Panc1 (cell line): Measurements from ENCODE around the gene TWNK. TPM values are rescaled to one million over a fixed set of nuclear protein-coding genes. Genes with fewer than 3 reads are reported as not detected.

Experiments
- ATAC-seq: fragments of 200-7000 bp; cut with Tn5 transposase; 2 replicates; pipeline ENCODE4 v1.9.1; 2020; ENCODE audit warnings: mild to moderate bottlenecking, moderate library complexity
- BruUV-seq: library from RNA; stranded (reverse); fragments of 400-500 nt; replicated peaks from 2 replicates; lab custom pipeline; 2021; lab: Mats Ljungman, UMichigan
- CTCF ChIA-PET: fragments of 300-600 bp; sonication (Branson Sonifier 250); formaldehyde crosslinking; loops from one replicate; lab custom pipeline; 2022; ENCODE audit warnings: antibody characterized with exemption; lab: Charles Lee
- POLR2A ChIA-PET: fragments of 300-600 bp; sonication (Branson Sonifier 250); formaldehyde crosslinking; loops from one replicate; lab custom pipeline; 2022; ENCODE audit warnings: antibody characterized with exemption; lab: Charles Lee
- DNase-seq: peaks from one replicate; pipeline ENCODE4 v3.0.0-alpha.2; 2010; ENCODE audit warnings: low read depth, low spot score
- H3K27ac ChIP-seq: 2 replicates; pipeline ENCODE4 v1.5.1; 2011; ENCODE audit warnings: mild to moderate bottlenecking, low read length, inconsistent platforms
- H3K27me3 ChIP-seq: fragments of 200-500 bp; sonication (Bioruptor generic); 2 replicates; pipeline ENCODE4 v1.6.0; 2014; ENCODE audit warnings: low read length, inconsistent platforms; ENCODE audit not compliant: control insufficient read depth, insufficient read depth
- H3K36me3 ChIP-seq: fragments of 200-500 bp; sonication (Bioruptor generic); 2 replicates; pipeline ENCODE4 v1.5.1; 2014; ENCODE audit warnings: inconsistent platforms, mild to moderate bottlenecking, low read length, moderate library complexity; ENCODE audit not compliant: control insufficient read depth, insufficient read depth
- H3K4me1 ChIP-seq: 2 replicates; pipeline ENCODE4 v1.5.1; 2011; ENCODE audit warnings: inconsistent platforms, mild to moderate bottlenecking, low read length, moderate library complexity; ENCODE audit not compliant: control insufficient read depth, insufficient read depth
- H3K4me3 ChIP-seq, 2 experiments: 2 replicates each; pipeline ENCODE4 v1.5.1; 2011 to 2012; ENCODE audit warnings: low read depth in 2 of 2, low read length in 2 of 2, mild to moderate bottlenecking in 2 of 2, inconsistent platforms in 1 of 2, moderate library complexity in 1 of 2
- H3K9me3 ChIP-seq: fragments of 200-500 bp; sonication (Bioruptor generic); 2 replicates; pipeline ENCODE4 v1.5.1; 2014; ENCODE audit warnings: low read depth, mild to moderate bottlenecking, inconsistent platforms, low read length, moderate library complexity; ENCODE audit not compliant: control insufficient read depth, insufficient read depth
- POLR2AphosphoS5 ChIP-seq: IDR thresholded peaks from 2 replicates; pipeline ENCODE4 v1.6.1; 2012; ENCODE audit warnings: mild to moderate bottlenecking, low read depth, low read length, moderate library complexity
- SIN3A ChIP-seq: IDR thresholded peaks from 2 replicates; pipeline ENCODE4 v1.6.1; 2012; ENCODE audit warnings: low read depth, mild to moderate bottlenecking, low read length, moderate library complexity, borderline replicate concordance; ENCODE audit not compliant: insufficient read depth
- TCF7L2 ChIP-seq: IDR thresholded peaks from 2 replicates; pipeline ENCODE4 v1.6.1; 2011; ENCODE audit warnings: mild to moderate bottlenecking, low read depth, low read length, inconsistent platforms
- in situ Hi-C: cut with HindIII; loops from 2 replicates; pipeline ENCODE4 v1.10.0; 2016; ENCODE audit warnings: low sequenced_read_pairs, low pct_unique_long_range_greater_than_20kb
- intact Hi-C: fragments of 100-400 bp; cut with micrococcal nuclease; formaldehyde crosslinking; loops from one replicate; pipeline ENCODE4 v1.10.0; 2022; ENCODE audit not compliant: unreplicated experiment
- total RNA-seq: library from RNA; stranded (reverse); gene quantifications from one replicate; pipeline ENCODE4 v1.2.1, GENCODE V29; 2021; ENCODE audit not compliant: unreplicated experiment
- TF ChIP-seq, protein P1 (sequence below), 2 experiments: IDR thresholded peaks; 2 replicates each; pipeline ENCODE4 v1.6.1; 2011 to 2012; ENCODE audit warnings: low read depth in 2 of 2, control low read depth in 1 of 2, low read length in 1 of 2, mild to moderate bottlenecking in 1 of 2, moderate library complexity in 1 of 2; ENCODE audit not compliant: insufficient read depth in 1 of 2
- TF ChIP-seq, protein P2 (sequence below): fragments of 450-650 bp; IDR thresholded peaks from 2 replicates; pipeline ENCODE4 v1.5.1; 2017; ENCODE audit warnings: mild to moderate bottlenecking

Gene TWNK
- total RNA-seq, 1 experiment from 2014 or later, result 30.5 TPM

DNA sequence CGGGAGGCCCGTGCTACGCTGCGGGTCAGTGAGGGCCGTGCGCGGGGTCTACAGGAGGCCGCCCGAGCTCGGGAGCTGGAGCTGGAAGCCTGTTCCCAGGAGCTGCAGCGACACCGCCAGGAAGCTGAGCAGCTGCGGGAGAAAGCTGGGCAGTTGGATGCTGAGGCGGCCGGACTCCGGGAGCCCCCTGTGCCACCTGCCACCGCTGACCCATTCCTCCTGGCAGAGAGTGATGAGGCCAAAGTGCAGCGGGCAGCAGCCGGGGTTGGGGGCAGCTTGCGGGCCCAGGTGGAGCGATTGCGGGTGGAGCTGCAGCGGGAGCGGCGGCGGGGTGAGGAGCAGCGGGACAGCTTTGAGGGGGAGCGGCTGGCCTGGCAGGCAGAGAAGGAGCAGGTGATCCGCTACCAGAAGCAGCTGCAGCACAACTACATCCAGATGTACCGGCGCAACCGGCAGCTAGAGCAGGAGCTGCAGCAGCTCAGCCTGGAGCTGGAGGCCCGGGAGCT is 19.3 kb downstream of the TWNK start:
- POLR2A ChIA-PET, result interaction anchor here (0.6 kb wide), 1 partner anchor 541 kb away, joined by 14 read pairs; no protein-coding TSS in a partner anchor
- CTCF ChIA-PET, result interaction anchor here (1.0 to 2.1 kb wide), 2 partner anchors 9 to 12 kb away, joined by 4 to 9 read pairs; no protein-coding TSS in a partner anchor
- H3K27me3 ChIP-seq, result no peaks in the 10 kb centered on the region
- DNase-seq (no peak), ATAC-seq (no peak)
- H3K4me1 ChIP-seq, result peaks cover 10% of the 10 kb centered on the region
- TF ChIP-seq, protein P1, sequence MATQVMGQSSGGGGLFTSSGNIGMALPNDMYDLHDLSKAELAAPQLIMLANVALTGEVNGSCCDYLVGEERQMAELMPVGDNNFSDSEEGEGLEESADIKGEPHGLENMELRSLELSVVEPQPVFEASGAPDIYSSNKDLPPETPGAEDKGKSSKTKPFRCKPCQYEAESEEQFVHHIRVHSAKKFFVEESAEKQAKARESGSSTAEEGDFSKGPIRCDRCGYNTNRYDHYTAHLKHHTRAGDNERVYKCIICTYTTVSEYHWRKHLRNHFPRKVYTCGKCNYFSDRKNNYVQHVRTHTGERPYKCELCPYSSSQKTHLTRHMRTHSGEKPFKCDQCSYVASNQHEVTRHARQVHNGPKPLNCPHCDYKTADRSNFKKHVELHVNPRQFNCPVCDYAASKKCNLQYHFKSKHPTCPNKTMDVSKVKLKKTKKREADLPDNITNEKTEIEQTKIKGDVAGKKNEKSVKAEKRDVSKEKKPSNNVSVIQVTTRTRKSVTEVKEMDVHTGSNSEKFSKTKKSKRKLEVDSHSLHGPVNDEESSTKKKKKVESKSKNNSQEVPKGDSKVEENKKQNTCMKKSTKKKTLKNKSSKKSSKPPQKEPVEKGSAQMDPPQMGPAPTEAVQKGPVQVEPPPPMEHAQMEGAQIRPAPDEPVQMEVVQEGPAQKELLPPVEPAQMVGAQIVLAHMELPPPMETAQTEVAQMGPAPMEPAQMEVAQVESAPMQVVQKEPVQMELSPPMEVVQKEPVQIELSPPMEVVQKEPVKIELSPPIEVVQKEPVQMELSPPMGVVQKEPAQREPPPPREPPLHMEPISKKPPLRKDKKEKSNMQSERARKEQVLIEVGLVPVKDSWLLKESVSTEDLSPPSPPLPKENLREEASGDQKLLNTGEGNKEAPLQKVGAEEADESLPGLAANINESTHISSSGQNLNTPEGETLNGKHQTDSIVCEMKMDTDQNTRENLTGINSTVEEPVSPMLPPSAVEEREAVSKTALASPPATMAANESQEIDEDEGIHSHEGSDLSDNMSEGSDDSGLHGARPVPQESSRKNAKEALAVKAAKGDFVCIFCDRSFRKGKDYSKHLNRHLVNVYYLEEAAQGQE (IDR thresholded peaks at IDR 0.05; ENCODE audit: insufficient read depth in 1 of 2, low read depth in 2 of 2, low read length in 1 of 2), result no peak
- TF ChIP-seq POLR2AphosphoS5, result no peak
- no peak for TF ChIP-seq TCF7L2
- TF ChIP-seq, protein P2, sequence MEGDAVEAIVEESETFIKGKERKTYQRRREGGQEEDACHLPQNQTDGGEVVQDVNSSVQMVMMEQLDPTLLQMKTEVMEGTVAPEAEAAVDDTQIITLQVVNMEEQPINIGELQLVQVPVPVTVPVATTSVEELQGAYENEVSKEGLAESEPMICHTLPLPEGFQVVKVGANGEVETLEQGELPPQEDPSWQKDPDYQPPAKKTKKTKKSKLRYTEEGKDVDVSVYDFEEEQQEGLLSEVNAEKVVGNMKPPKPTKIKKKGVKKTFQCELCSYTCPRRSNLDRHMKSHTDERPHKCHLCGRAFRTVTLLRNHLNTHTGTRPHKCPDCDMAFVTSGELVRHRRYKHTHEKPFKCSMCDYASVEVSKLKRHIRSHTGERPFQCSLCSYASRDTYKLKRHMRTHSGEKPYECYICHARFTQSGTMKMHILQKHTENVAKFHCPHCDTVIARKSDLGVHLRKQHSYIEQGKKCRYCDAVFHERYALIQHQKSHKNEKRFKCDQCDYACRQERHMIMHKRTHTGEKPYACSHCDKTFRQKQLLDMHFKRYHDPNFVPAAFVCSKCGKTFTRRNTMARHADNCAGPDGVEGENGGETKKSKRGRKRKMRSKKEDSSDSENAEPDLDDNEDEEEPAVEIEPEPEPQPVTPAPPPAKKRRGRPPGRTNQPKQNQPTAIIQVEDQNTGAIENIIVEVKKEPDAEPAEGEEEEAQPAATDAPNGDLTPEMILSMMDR, result no peak
- TF ChIP-seq SIN3A, result no peak
- H3K27ac ChIP-seq, result no peak overlapping the region
- peaks cover 3% of the 10 kb centered on the region; the same call in 1 of the 2 replicates for H3K36me3 ChIP-seq
- intact Hi-C loops (no loop called here), in situ Hi-C loops (no loop called here)
- no peaks in the 10 kb centered on the region for H3K9me3 ChIP-seq
- BruUV-seq, result TSS peak; percentile 73
- no peak overlapping the region for H3K4me3 ChIP-seq

DNA sequence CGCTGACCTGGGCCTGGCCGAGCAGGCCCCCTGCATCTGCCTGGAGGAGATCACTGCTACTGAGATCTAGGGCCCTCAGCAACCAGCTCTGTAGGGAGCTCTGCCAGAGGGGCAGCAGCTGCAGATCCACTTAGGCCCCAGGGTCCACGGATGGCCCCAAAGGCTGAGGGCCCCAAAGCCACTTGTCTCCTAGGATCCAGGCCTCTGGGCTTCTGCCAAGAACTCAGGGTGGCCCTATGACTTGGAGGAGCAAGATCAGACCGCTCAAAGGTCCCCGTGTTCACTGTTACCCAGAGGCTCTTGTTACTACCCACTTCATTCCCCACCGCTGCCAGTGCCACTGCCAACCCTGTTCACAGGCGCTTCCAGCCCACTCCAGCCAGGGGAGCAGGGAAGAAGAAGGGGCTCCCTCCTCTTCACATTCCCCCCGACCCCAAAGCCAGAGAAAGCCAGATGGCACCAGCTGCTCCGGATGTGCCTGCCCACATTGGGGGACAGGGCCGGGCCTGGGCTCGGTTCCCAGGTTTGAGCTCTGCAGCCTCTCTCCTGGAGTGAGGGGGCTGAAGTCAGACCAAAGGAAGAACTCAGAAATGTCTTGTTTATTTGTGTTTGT is 19.9 kb downstream of the TWNK start:
- no peak for DNase-seq
- no peaks in the 10 kb centered on the region for H3K9me3 ChIP-seq
- TF ChIP-seq, protein P1 (IDR thresholded peaks at IDR 0.05; ENCODE audit: insufficient read depth in 1 of 2, low read depth in 2 of 2, low read length in 1 of 2), result no peak
- TF ChIP-seq SIN3A, result no peak
- no peak for TF ChIP-seq TCF7L2
- TF ChIP-seq, protein P2, result no peak
- no peak for TF ChIP-seq POLR2AphosphoS5
- H3K36me3 ChIP-seq, result peaks cover 3% of the 10 kb centered on the region; the same call in 1 of the 2 replicates
- no peak overlapping the region for H3K4me3 ChIP-seq
- no peaks in the 10 kb centered on the region for H3K27me3 ChIP-seq
- ATAC-seq, result peak; percentile 30; the same call in 1 of the 2 replicates
- intact Hi-C loops, result no loop called here
- CTCF ChIA-PET, result interaction anchor here (1.0 to 2.1 kb wide), 2 partner anchors 9 to 12 kb away, joined by 4 to 9 read pairs; no protein-coding TSS in a partner anchor
- no peak overlapping the region for H3K27ac ChIP-seq
- POLR2A ChIA-PET, result no interaction called here
- in situ Hi-C loops, result no loop called here
- BruUV-seq, result no TSS peak
- peaks cover 12% of the 10 kb centered on the region for H3K4me1 ChIP-seq
